Loucy (cell line): ENCODE data around the gene VPS26B.

ENCODE experiments used
- EZH2phosphoT487 ChIP-seq: fragments of 200-600 bp; IDR thresholded peaks from 2 replicates; pipeline ENCODE4 v1.6.1; 2018; ENCODE audit warnings: antibody characterized with exemption, mild to moderate bottlenecking, moderate library complexity, borderline replicate concordance
- TF ChIP-seq, protein P1 (sequence below): fragments of 200-600 bp; sonication (generic); conservative IDR thresholded peaks from 2 replicates; pipeline ENCODE4 v1.5.1; 2014; ENCODE audit warnings: mild to moderate bottlenecking, antibody characterized with exemption, low read length

DNA sequence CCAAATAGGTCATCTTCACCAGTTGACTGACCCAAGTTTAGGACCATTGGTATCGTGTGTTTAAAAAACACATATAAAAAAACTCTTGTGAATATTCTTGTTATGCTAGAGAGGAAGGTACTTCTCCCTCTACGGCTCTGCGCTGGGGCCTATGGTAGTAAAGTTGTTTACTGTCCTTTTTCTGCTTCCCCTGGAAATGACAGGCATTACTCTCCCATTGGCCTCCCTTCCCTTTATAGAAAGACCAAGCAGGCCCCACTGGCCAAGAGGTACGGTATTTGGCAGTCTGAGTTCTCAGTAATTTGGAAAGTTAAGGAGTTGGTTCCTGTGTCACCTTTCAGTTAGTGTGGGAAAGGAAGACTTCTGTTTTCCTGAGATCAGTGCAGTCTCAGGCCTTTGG lies 22.2 kb downstream of the VPS26B start:
- TF ChIP-seq, protein P1, sequence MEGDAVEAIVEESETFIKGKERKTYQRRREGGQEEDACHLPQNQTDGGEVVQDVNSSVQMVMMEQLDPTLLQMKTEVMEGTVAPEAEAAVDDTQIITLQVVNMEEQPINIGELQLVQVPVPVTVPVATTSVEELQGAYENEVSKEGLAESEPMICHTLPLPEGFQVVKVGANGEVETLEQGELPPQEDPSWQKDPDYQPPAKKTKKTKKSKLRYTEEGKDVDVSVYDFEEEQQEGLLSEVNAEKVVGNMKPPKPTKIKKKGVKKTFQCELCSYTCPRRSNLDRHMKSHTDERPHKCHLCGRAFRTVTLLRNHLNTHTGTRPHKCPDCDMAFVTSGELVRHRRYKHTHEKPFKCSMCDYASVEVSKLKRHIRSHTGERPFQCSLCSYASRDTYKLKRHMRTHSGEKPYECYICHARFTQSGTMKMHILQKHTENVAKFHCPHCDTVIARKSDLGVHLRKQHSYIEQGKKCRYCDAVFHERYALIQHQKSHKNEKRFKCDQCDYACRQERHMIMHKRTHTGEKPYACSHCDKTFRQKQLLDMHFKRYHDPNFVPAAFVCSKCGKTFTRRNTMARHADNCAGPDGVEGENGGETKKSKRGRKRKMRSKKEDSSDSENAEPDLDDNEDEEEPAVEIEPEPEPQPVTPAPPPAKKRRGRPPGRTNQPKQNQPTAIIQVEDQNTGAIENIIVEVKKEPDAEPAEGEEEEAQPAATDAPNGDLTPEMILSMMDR: no peak
- TF ChIP-seq EZH2phosphoT487: no peak
